NCI-H2029 treated with DMSO at 0.1 percent for 48 hours (cell line): ENCODE data around the gene RPL11.
"Not testable (repeated sequence)": the region's sequence is repeated elsewhere in the genome, so short reads cannot be mapped to it uniquely, and the experiment has no call there.

ENCODE experiments used
- DNase-seq: peaks from one replicate; lab custom pipeline; 2025; lab: John Stamatoyannopoulos, UW

RPL11 gene

DNA sequence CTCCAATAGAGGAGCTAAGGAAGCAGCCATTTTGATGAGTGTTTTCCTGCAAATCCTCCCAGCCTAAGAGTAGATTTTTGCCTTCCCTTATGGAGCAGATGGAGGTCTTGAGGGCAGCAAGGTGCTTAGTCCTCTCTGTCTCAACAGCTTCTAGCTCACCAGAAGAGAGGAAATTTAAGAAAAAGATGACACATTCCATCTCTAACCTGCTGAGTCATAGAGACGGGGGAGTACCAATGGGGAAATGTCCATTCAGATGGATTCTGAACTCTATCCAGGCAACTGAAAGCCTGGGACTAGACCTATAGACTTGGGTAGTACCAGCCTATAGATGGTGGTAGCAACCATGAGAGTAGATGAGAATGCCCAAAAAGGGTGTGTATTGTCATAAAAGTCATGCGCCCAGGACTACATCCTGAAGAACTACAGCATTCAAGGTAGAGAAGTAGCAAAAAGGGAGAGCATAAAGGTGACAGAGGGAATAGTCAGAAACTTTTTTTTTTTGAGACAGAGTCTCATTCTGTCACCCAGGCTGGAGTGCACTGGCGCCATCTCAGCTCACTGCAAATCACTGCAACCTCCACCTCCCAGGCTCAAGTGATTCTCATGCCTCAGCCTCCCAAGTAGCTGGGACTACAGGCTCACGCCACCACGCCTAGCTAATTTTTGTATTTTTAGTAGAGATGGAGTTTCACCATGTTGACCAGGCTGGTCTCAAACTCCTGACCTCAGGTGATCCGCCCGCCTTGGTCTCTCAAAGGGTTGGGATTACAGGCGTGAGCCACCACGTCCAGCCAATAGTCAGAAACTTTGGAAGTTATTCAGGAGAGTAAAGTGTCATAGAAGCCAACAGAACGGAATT is 41.0 kb downstream of the RPL11 start:
- no peak for DNase-seq

DNA sequence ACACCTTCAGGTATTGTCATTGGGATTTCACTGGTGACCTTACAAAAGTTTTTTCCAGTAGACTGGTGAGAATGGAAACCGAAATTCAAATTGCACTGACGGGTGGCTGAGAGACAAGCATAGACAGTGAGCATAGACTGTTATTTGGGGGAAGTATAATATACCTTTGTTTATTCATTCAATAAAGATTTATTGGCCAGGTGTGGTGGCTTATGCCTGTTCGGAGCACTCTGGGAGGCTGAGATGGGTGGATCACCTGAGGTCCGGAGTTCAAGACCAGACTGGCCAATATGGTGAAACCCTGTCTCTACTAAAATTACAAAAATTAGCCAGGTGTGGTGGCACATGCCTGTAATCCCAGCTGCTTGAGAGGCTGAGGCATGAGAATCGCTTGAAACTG is 41.7 kb downstream of the RPL11 start:
- DNase-seq, result not testable (repeated sequence)

DNA sequence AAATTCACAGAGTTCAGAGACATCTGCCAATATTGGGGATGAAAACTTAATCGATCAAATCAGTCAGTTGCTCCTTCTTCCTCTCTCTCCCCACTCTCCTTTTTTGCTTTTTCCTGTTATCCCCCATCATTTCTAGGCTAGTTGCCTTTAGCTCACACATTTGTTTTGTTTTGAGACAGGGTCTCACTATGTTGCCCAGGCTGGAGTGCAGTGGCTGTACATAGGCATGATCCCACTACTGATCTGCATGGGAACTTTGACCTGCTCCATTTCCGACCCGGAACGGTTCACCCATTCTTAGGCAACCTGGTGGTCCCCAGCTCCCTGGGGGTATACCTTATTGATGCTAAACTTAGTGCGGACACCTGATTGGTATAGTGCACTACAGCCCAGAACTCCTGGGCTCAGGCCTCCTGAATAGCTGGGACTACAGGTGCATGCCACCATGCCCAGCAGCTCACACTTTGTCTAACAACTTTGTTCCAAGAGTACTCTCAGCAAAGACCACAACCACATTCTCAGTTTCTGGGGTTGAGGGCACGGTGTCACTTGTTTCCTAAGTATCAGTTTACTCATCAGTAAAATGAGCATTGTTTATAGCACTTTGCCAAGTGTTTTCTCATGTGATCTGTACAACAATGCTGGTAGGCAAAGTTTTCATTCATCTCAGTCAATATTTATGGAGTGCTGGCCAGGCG is 45.0 kb downstream of the RPL11 start:
- DNase-seq, result no peak

DNA sequence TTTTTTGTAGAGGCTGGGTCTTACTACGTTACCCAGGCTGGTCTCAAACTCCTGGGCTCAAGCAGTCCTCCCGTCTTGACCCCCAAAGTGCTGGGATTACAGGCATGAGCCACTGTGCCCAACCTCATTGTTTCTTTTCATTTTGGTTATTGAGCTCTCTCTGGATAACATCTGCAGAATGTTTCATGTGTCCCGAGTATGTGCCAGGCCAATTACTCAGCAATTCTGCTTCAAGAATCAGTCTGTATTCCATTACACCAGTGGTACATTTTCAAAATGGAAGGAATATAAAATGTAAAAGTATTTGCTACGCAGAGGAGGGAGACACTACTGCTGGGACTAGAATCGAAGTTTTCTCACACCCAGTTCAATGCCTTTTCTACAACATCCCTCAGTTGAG is 50.0 kb downstream of the RPL11 start:
- DNase-seq, result no peak

DNA sequence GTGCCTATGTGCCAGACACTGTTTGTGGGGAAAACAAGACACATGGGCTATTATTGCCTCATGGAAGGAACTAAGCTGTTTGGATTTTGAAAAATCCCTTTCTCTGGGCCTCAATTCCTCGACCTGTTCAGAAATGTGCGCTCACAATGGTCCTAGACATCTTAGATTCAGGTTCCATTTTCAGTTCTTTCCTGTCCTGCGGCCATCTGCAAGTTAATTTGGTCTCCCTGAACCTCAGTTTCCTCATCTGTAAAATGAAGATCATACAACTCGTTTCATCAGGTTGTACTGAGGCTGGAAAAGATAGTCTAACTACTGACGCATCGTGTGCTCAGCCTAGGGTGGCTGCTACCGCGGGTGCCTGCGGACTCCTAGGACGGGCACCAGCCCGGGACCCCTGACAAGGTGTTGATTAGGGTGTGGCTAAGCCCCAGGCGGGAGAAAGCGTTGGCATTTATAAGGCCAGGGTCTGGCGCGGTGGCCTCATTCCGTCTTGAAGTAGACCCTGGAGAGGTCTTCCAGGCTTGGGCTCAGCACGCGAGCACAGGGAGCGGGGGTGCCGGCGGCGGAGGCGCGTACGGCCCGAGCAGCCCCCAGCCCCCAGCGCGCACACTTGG is 51.2 kb downstream of the RPL11 start:
- DNase-seq, result no peak

DNA sequence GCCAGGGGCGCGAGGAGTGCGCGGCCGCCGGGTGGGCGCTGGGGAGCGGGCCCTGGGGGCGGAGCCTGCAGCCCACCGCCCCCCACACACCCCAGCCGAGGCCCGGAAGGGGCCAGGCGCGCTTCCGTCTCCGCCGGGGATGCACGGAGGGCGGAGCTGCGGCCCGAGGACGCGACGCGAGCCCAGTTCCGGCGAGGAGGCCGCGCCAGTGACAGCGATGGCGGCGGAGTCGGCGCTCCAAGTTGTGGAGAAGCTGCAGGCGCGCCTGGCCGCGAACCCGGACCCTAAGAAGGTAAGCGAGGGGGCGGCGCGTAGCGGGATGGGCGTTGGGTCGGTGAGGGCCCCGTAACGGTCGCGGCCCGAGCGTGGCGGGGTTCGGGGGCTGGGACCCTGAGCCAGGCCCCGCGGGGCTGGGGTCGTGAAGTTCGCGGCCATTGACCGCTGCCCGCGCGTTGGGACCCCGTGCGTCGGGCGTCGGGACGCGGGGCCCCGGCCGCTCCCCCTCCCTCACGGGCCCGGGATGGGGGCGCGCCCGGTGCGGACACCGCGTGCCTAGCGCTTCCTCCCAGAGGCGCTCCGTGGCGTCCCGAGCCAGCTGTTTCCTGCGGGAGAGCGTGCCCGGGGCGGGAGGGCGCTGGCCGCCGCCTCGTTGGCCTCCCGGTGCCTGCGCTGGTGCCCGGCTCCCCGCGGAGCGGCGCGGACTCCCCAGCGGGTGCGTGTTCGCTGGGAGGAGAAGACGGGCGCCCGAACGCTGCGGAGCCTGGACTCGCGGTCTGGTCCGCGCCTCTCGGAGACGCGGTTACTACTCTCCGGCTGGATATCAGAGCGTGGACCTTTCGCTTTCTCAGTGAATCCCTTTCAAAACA is 51.9 kb downstream of the RPL11 start, which contains the start of gene ELOA:
TSS of gene ELOA (plus strand) at position 185 of the 866 bp plus-strand sequence. CDS start at position 218, 33 bp downstream.
- no peak for DNase-seq

DNA sequence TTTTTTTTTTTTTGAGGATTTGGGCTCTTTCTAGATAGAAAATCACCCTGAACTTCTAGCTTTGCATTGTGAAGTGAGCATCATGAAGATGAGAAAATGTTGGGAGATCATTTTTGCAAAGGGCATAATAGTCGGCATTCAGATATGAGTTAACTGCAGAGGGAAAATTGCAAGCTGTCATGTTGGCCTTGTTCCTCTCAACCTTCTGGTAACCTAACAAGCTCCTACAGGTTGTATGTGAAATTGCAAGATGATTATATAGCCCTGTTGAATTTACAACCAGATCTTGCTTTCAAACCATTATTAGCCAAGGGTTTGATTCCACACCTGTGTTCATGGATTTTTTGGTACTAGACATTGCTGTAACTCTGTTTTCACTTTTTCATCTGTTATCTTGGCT is 53.9 kb downstream of the RPL11 start:
- DNase-seq, result no peak
